Sigmoid colon (tissue), 7 donors: ENCODE data around the gene PIKFYVE. TPM values are rescaled to one million over a fixed set of nuclear protein-coding genes. Genes with fewer than 3 reads are reported as not detected.
"Not testable (repeated sequence)": the region's sequence is repeated elsewhere in the genome, so short reads cannot be mapped to it uniquely, and the experiment has no call there.

Experiments used
- DNase-seq: peaks from one replicate; pipeline ENCODE4 v3.0.0-alpha.2; 2019
- H3K27ac ChIP-seq, 4 donors: fragments of 200-600 bp; sonication (generic); one replicate each; pipeline ENCODE4 v1.5.1; 2016 to 2019; ENCODE audit warnings: mild to moderate bottlenecking in 1 of 4
- H3K27me3 ChIP-seq, 3 donors: fragments of 200-600 bp; sonication (generic); one replicate each; pipeline ENCODE4 v1.5.1; 2019; ENCODE audit warnings: mild to moderate bottlenecking in 1 of 3
- H3K36me3 ChIP-seq, 4 donors: fragments of 200-600 bp; sonication (generic); one replicate each; pipeline ENCODE4 v1.5.1; 2016 to 2019
- H3K4me1 ChIP-seq, 4 donors: fragments of 200-600 bp; sonication (generic); one replicate each; pipeline ENCODE4 v1.5.1; 2017 to 2019
- H3K4me3 ChIP-seq, 4 donors: fragments of 200-600 bp; sonication (generic); one replicate each; pipeline ENCODE4 v1.5.1; 2017 to 2019; ENCODE audit warnings: mild to moderate bottlenecking in 2 of 4, moderate library complexity in 1 of 4
- H3K9me3 ChIP-seq, 4 donors: fragments of 200-600 bp in 3 of 4; sonication (generic) in 3 of 4; one replicate each; pipeline versions ENCODE4 v1.5.1 to v1.6.1; 2013 to 2019
- EP300 ChIP-seq, 4 donors: sonication (generic); formaldehyde crosslinking; IDR thresholded peaks; one replicate each; pipeline ENCODE4 v1.6.1; 2017; ENCODE audit warnings: antibody characterized with exemption in 4 of 4
- POLR2A ChIP-seq, 2 donors: fragments of 450-650 bp; IDR thresholded peaks; one replicate each; pipeline ENCODE4 v1.6.1; 2016; ENCODE audit warnings: antibody characterized with exemption in 2 of 2, mild to moderate bottlenecking in 2 of 2, moderate library complexity in 2 of 2
- POLR2AphosphoS5 ChIP-seq, 4 donors: sonication (generic); formaldehyde crosslinking; IDR thresholded peaks; one replicate each; pipeline ENCODE4 v1.6.1; 2017; ENCODE audit warnings: antibody characterized with exemption in 4 of 4
- WGBS, 2 donors: extraction: QIAGEN DNeasy Blood & Tissue Kit; methylation state at CpG; one replicate each; pipeline ENCODE4 v1.1.7; 2013; 5-methylcytosine and 5-hydroxymethylcytosine counted together
- intact Hi-C: fragments of 100-400 bp; cut with DNase I; formaldehyde crosslinking; loops from one replicate; pipeline ENCODE4 v1.15.1; 2023
- polyA plus RNA-seq, 3 donors: library from polyadenylated mRNA; stranded (reverse); fragments of 200-250 nt; gene quantifications; one replicate each; pipeline ENCODE4 v1.2.3, GENCODE V29; 2013
- total RNA-seq, 4 donors: library from RNA; depleted of rRNA; stranded (reverse); fragments of >200 nt; gene quantifications; one replicate each; pipeline ENCODE4 v1.1.0, GENCODE V29; 2016
- TF ChIP-seq, protein P1 (sequence below), 4 experiments: fragments of 450-650 bp in 3 of 4; fragments of 200-600 bp in 1 of 4; IDR thresholded peaks; one replicate each; pipeline ENCODE4 v1.5.1; 2016 to 2019; ENCODE audit warnings: antibody characterized with exemption in 4 of 4, mild to moderate bottlenecking in 3 of 4, moderate library complexity in 2 of 4
- donor health status: healthy with polysubstance abuse.
- donor health status: Bipolar disorder and iron deficiency.
- donor health status: healthy.

The PIKFYVE gene
- total and polyA plus RNA-seq, 7 donors, result 3.2 to 27.2 (median 22.1) TPM

DNA sequence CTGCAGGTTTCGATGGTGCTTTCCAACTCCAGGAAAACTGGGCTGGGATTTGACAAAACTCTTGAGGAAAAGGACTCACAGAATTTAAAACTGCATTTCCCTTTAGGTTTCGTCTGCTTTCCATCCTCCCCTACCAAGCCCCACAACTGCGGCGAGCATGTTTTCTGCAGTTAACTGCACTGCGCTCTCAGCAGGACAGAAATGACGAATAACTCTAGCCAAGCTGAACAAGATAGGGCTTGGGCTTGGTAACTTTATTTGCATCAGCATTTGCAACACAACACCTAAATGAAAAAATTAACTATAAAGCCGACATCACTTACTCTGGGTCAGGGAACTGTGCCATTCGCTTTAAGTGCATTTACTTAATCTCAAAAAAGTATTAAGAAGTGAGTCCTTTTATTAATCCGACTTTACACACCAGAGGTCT lies 669 bp upstream of the PIKFYVE start:
- peak overlapping the region; percentile 93 to 98 (median 96) for H3K27ac ChIP-seq
- no peak for DNase-seq
- no peaks in the 10 kb centered on the region for H3K36me3 ChIP-seq
- 6 to 9% methylated on average over 9 of the region's 9 CpGs for WGBS, 2 donors
- intact Hi-C loops, result loop anchor here (10.0 kb wide), 3 partner anchors 551 to 1121 kb away; partner anchors contain the start of gene CCNYL1
- H3K4me3 ChIP-seq, result peak overlapping the region; percentile 78 to 98 (median 92)
- no peaks in the 10 kb centered on the region for H3K27me3 ChIP-seq
- H3K4me1 ChIP-seq, result peaks cover 0 to 42% (median 35%) of the 10 kb centered on the region in 4 donors
- TF ChIP-seq POLR2AphosphoS5 (IDR thresholded peaks at IDR 0.05) (peak in 2 of 4 donors; percentile 9 to 11), POLR2A (IDR thresholded peaks at IDR 0.05) (no peak)
- H3K9me3 ChIP-seq, result no peaks in the 10 kb centered on the region

DNA sequence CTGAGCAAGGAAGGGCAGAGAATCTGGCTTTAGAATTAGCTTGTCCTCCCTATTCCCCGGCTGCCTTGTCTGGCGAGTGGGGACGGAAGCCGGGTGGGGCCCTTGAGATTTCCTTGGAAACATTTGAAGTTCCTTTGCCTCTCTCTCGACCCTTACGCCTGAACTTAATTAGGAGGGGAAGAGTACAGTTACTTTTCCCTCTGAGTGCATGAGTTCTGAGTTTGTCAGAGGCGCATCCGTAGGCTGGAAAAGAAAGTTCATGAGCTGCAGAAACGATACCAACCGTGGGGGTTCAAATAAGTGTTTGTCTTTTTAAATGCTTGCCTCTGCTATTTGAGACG lies 468 bp downstream of the PIKFYVE start:
- WGBS, 2 donors, result 0 to 1% methylated on average over 11 of the region's 11 CpGs
- no peak for TF ChIP-seq EP300 (IDR thresholded peaks at IDR 0.05)
- no peak for TF ChIP-seq POLR2AphosphoS5 (IDR thresholded peaks at IDR 0.05)
- no peak for TF ChIP-seq POLR2A (IDR thresholded peaks at IDR 0.05)
- TF ChIP-seq, protein P1, sequence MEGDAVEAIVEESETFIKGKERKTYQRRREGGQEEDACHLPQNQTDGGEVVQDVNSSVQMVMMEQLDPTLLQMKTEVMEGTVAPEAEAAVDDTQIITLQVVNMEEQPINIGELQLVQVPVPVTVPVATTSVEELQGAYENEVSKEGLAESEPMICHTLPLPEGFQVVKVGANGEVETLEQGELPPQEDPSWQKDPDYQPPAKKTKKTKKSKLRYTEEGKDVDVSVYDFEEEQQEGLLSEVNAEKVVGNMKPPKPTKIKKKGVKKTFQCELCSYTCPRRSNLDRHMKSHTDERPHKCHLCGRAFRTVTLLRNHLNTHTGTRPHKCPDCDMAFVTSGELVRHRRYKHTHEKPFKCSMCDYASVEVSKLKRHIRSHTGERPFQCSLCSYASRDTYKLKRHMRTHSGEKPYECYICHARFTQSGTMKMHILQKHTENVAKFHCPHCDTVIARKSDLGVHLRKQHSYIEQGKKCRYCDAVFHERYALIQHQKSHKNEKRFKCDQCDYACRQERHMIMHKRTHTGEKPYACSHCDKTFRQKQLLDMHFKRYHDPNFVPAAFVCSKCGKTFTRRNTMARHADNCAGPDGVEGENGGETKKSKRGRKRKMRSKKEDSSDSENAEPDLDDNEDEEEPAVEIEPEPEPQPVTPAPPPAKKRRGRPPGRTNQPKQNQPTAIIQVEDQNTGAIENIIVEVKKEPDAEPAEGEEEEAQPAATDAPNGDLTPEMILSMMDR (IDR thresholded peaks at IDR 0.05), result no peak
- intact Hi-C loops, result loop anchor here (1.0 to 10.0 kb wide), 4 partner anchors 12 to 1122 kb away; partner anchors contain the start of gene CCNYL1

DNA sequence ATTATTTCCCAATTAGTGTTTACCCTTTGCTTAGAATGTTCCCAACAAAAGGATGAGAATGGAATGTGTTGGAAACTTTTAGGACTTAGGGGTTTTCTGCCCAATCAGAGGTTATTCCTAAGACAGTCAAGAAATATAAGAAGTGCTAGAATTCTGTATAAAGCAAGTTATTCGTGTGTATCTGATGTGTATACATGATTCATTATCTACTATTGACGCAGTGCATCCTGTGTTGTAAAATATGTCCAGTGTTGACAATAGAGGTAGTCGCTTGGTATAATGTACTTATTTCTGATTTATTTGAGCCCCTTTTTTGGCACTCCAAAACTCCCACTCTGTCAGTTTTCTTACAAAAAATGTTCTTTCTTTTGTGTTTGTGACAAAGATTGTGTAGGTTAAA lies 881 bp downstream of the PIKFYVE start:
- Histone ChIP-seq H3K4me3 (peak overlapping the region; percentile 78 to 98 (median 92)), H3K36me3 (peaks cover 0 to 7% (median 0%) of the 10 kb centered on the region in 4 donors), H3K27me3 (no peaks in the 10 kb centered on the region), H3K27ac (peak overlapping the region; percentile 93 to 98 (median 96)), H3K4me1 (peaks cover 0 to 42% (median 35%) of the 10 kb centered on the region in 4 donors), H3K9me3 (no peaks in the 10 kb centered on the region)
- DNase-seq, result no peak
- no peak for TF ChIP-seq POLR2AphosphoS5 (IDR thresholded peaks at IDR 0.05)
- no peak for TF ChIP-seq EP300 (IDR thresholded peaks at IDR 0.05)
- WGBS, 2 donors, result 2 to 6% methylated on average over 3 of the region's 3 CpGs
- intact Hi-C loops, result loop anchor here (1.0 to 10.0 kb wide), 4 partner anchors 13 to 1122 kb away; partner anchors contain the start of gene CCNYL1

More for the DNA sequence above, 468 bp downstream of the PIKFYVE start:
- no peak for DNase-seq
- Histone ChIP-seq H3K36me3 (peaks cover 0 to 3% (median 0%) of the 10 kb centered on the region in 4 donors), H3K9me3 (no peaks in the 10 kb centered on the region), H3K27ac (peak overlapping the region; percentile 93 to 98 (median 96)), H3K4me1 (peaks cover 0 to 42% (median 35%) of the 10 kb centered on the region in 4 donors), H3K27me3 (no peaks in the 10 kb centered on the region), H3K4me3 (peak overlapping the region; percentile 78 to 98 (median 92))

DNA sequence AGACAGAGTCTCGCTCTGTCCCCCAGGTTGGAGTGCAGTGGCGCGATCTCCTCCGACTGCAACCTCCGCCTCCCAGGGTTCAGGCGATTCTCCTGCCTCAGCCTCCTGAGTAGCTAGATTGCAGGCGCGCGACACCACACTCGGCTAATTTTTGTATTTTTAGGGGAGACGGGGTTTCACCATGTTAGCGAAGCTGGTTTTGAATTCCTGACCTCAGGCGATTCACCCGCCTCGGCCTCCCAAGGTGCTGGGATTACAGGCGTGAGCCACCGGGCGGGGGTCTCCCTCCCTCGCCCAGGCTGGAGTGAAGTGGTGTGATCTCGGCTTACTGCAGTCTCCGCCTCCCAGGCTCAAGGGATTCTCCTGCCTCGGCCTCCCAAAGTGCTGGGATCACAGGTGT lies 1.5 kb downstream of the PIKFYVE start:
- Histone ChIP-seq H3K36me3 (peaks cover 0 to 11% (median 0%) of the 10 kb centered on the region in 4 donors), H3K4me3 (peak overlapping the region in 1 of 4 donors; percentile 98), H3K4me1 (peaks cover 0 to 42% (median 35%) of the 10 kb centered on the region in 4 donors)
- 85 to 93% methylated on average over 22 of the region's 22 CpGs for WGBS, 2 donors
- not testable (repeated sequence) for H3K27ac ChIP-seq, DNase-seq, H3K9me3 ChIP-seq, H3K27me3 ChIP-seq
- intact Hi-C loops, result loop anchor here (10.0 kb wide), 3 partner anchors 553 to 1123 kb away; partner anchors contain the start of gene CCNYL1

DNA sequence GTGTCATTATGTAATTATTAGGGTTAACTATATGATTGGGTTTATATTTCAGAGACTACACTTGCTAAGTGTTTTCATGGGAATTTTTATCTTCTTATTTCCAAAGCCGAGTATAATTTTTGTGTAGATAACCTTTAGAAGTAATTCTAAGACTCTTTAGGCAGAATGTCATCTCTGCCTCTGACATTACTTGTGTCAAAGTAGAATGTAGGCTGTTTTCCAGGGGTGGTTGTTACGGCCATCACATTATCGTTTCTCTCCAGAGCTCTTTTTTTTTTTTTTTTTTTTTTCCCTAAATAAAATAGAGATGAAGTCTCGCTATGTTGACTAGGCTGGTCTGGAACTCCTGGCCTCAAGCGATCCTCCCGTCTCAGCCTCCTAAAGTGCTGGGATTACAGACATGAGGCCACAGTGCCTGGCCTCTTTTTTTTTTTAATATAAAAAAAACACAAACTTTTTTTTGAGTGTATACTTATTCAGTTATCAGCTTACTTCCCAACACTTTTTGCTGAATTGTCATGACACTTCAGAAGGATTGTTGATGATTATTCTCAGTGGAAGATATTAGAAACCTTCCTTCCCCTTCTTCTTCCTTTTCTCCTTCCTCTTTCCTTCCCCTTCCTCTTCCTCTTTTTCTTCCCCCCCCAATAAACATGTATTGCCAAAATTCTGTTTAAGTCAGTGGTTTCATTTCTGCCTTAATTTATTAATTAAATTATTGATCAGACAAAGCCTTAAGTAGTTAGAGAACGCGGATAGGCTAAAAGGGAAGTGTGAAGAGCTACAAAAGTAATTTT lies 2.3 kb downstream of the PIKFYVE start:
- TF ChIP-seq POLR2A (IDR thresholded peaks at IDR 0.05), result no peak
- TF ChIP-seq EP300 (IDR thresholded peaks at IDR 0.05), result no peak
- TF ChIP-seq, protein P1 (IDR thresholded peaks at IDR 0.05), result no peak
- TF ChIP-seq POLR2AphosphoS5 (IDR thresholded peaks at IDR 0.05), result no peak
- Histone ChIP-seq H3K4me3 (peak overlapping the region in 1 of 4 donors; percentile 98), H3K36me3 (peaks cover 0 to 20% (median 2%) of the 10 kb centered on the region in 4 donors), H3K9me3 (no peaks in the 10 kb centered on the region), H3K27me3 (no peaks in the 10 kb centered on the region), H3K4me1 (peaks cover 0 to 42% (median 35%) of the 10 kb centered on the region in 4 donors), H3K27ac (no peak overlapping the region)
- WGBS, 2 donors, result 85 to 89% methylated on average over 8 of the region's 8 CpGs
- DNase-seq, result no peak
- intact Hi-C loops, result loop anchor here (10.0 kb wide), 3 partner anchors 554 to 1124 kb away; partner anchors contain the start of gene CCNYL1

DNA sequence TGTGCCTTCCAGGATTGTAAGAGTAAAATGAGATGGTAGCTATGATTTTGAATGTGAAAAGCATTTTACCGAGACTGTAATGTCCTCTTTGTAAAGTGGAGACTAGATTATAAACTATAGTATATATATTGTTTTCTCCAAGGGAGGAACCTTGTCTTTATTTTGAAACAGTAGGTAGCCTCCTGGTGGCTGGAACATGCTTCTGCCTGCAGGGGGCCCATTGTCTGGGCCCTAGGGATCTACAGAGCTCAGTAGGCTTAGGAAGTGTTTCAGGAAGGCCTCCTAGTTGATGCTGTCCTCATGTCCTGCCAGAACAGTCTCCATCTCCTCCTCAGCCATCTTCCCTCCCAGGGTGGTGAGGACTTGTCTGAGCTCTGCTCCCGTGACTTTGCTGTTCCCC lies 3.0 kb downstream of the PIKFYVE start:
- Histone ChIP-seq H3K4me1 (peaks cover 0 to 42% (median 35%) of the 10 kb centered on the region in 4 donors), H3K36me3 (peaks cover 0 to 27% (median 5%) of the 10 kb centered on the region in 4 donors), H3K27me3 (no peaks in the 10 kb centered on the region), H3K27ac (no peak overlapping the region), H3K9me3 (no peaks in the 10 kb centered on the region), H3K4me3 (no peak overlapping the region)
- no peak for DNase-seq
- TF ChIP-seq, protein P1 (IDR thresholded peaks at IDR 0.05), result no peak
- TF ChIP-seq POLR2AphosphoS5 (IDR thresholded peaks at IDR 0.05) (no peak), EP300 (IDR thresholded peaks at IDR 0.05) (no peak), POLR2A (IDR thresholded peaks at IDR 0.05) (no peak)
- intact Hi-C loops, result loop anchor here (10.0 kb wide), 3 partner anchors 554 to 1124 kb away; partner anchors contain the start of gene CCNYL1
- 92 to 93% methylated on average over 2 of the region's 2 CpGs for WGBS, 2 donors
